Uterus (tissue), 2 donors: ENCODE data around the gene AMELY.

Source experiments
- CTCF ChIP-seq, 4 experiments: fragments of 200-600 bp in 2 of 4; fragments of 450-650 bp in 2 of 4; sonication (generic) in 2 of 4; IDR thresholded peaks; one replicate each; pipeline ENCODE4 v1.5.1; 2016 to 2019; ENCODE audit warnings: antibody characterized with exemption in 4 of 4, mild to moderate bottlenecking in 2 of 4, moderate library complexity in 1 of 4
- POLR2A ChIP-seq, 2 donors: fragments of 450-650 bp; IDR thresholded peaks; one replicate each; pipeline ENCODE4 v1.6.1; 2016; ENCODE audit warnings: antibody characterized with exemption in 2 of 2, mild to moderate bottlenecking in 1 of 2, moderate library complexity in 1 of 2

- TF ChIP-seq CTCF (IDR thresholded peaks at IDR 0.05) (no peak), POLR2A (IDR thresholded peaks at IDR 0.05) (no peak)
These were observed 1.7 kb downstream of the AMELY start for GRCh38 chrY:6909856-6910255.
